GM15510 (cell line): ENCODE data around the gene FLAD1.

Experiments used
- POLR2A ChIP-seq: IDR thresholded peaks from 3 replicates; pipeline ENCODE4 v1.6.1; 2011; ENCODE audit warnings: borderline replicate concordance; ENCODE audit not compliant: insufficient read length; ENCODE audit errors: extremely low read depth

The FLAD1 gene

GRCh38 chr1:155010211-155010918 is 27.2 kb downstream of the FLAD1 start:
- no peak for TF ChIP-seq POLR2A

DNA sequence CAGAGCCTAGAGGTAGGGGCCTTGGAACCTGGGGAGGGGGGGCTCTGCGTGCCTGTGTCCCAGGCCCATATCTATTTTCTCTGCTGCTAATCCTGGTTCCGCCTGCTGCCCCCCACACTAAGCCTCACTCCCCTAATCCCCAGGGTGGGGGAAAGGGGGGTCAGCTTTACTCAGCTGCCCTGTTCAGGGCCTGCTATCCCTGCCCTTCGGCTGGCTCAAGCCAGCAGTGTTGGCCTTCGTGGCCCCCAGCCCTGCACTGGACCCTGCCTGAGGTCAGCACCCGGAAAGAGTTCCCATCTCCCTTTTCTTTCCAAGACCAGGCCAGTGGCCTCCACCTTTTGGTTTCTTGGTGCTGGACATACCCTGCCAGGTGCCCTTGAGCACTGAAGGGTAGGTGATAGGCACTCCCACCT is 27.9 kb downstream of the FLAD1 start:
- TF ChIP-seq POLR2A = no peak

- TF ChIP-seq POLR2A = no peak
Measured at GRCh38 chr1:155011437-155012025, 28.4 kb downstream of the FLAD1 start.

DNA sequence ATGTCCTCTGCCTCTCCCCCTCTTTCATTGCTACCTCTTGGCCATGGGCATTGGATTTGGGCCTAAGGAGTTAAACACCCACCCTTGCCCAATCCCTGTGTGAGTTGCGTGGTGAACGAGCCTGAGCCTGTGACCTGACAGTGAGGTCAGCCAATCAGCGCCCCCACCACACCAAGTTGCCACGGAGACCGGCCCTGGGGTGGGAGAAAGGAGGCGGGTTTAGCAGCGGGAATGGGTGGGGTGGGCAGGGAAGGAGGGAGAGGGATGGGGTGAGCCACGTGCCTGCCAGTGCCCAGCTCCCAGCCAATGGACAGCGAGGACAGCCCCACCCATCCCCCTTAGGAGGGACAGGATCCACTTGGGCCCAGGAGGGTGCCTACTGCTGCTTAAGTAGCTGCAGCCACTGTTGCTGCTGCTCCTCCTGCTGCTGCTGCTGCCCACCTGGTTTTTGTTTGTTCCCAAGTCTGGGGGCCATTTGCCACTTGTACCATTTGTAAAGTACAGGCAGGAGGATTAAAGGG is 28.9 kb downstream of the FLAD1 start:
- TF ChIP-seq POLR2A = no peak

DNA sequence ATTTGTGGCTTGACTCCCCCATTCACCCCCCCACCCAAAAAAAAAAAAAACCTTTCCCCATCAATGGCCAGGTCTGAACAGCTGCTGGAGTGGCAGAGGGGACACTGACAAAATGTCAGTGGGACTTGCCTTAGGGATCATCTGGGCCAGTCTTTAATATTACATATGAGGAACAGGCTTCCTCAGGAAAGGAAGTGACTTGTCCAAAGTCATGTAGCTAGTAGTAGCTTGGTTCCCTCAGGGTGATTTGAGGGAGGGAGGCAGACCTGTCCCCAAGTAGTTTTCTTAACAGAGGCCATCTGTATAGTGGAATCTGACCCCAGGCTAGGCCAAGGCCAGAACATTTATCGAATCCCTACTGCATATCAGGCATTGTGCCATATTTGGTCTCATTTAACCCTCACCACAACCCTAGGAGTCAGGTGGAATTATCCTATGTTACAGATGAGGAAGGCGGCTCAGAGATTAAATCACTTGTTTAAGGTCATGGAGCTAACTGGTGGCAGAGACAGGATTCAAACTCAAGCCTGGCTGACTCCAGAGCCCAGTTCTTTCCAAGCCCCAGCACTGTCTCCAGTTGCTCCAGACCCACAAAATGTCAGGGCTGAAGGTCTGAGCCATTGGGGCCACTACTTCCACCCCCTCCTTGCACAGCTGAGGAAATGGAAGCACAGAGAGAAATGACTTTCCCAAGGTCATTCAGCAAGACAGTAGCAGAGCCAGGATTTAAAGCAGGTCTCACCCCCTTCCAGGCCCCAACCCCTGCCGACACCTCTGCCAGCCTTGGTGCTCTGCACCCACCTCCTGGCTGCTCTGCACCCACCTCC is 29.8 kb downstream of the FLAD1 start:
- no peak for TF ChIP-seq POLR2A

DNA sequence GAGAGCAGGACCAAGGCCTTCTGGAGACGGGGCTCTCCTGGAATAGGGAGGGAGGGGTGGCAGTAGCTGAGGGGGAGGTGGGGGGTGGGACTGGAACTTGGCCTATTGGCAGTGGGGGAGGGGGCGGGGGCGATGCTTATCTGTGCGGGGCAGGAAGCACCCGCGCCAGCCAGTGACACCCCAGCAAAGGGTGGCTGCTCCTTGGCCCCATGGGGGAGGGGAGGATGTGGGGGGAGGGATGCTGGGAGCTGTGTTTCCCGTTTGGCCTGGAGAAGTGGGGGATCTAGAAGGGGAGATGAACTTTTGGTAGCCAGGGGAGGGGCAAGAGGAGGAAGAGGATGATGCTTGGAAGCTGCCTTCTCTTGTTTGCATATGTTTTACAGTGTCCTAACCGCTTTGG is 30.5 kb downstream of the FLAD1 start:
- no peak for TF ChIP-seq POLR2A

GRCh38 chr1:155014709-155015508 is 31.8 kb downstream of the FLAD1 start:
- TF ChIP-seq POLR2A = no peak

DNA sequence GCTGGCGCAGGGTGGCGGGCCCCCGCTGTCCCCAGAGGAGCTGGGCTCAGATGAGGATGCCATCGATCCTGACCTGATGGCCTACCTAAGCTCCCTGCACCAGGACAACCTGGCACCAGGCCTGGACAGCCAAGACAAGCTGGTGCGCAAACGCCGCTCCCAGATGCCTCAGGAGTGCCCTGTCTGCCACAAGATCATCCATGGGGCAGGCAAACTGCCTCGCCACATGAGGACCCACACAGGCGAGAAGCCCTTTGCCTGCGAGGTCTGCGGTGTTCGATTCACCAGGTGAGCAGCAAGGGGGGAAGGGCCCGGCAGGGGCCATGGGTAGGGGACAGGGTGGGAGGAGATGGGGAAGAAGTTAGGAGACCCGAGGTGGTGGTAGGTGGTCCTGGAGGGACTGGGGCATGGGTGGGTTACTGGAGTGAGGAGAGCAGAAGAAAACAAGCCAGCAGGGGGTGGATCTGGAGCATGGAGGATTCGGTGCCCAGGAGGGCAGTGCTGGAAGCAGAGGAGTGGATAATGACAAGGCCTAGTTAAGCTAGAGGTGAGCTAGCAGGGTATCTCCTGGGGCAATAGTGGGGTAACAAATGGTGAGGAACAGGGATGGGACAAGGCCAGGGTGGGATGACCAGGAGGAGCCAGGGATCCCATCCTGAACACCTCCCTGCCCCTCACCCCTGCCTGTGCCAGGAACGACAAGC is 32.5 kb downstream of the FLAD1 start:
- no peak for TF ChIP-seq POLR2A

- TF ChIP-seq POLR2A = no peak
Measured at GRCh38 chr1:155016231-155016831, 33.2 kb downstream of the FLAD1 start.

- TF ChIP-seq POLR2A = no peak
Measured at GRCh38 chr1:155017041-155017945, 34.1 kb downstream of the FLAD1 start.

- no peak for TF ChIP-seq POLR2A
Measured at GRCh38 chr1:155017946-155018316, 34.8 kb downstream of the FLAD1 start.

DNA sequence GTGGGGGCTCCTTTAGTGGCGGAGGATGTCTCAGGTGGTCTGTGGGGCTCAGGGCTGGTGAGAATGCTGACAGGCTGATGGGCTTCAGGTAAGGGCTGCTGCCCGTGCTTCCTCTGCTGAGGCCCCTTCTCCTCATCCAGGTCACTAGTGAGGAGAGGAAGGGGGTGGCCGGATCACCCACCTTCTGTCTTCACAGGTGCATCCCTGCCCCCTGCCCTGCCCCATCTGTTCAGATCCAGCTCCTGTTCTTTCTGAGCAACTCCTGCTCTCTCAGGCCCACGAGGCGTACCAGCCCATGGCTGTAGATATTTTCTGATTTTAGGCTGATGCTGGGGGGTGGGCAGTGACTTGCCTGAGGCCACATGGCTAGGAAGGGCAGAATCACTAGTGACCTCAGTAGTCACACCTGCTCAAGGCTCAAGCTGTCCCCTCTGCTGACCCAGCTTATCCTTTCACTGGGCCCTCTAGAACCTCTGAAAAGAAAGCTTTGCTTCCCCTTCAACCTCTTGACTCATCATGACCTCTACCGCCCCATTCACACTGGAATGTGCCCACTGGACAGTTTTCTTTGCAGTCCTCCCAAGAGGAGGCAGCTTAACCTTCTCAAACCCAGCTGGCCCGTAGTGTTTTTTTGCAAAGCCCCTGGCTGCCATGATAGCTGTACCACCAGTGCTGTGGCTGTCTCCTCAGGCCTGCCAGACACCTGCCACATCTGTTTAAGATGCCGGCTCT is 35.6 kb downstream of the FLAD1 start:
- no peak for TF ChIP-seq POLR2A
